Neutrophil (primary cell): ENCODE data around the gene RBM12.

Experiments
- H3K27ac ChIP-seq: fragments of 200-600 bp; sonication (generic); 2 replicates; pipeline ENCODE4 v1.5.1; 2016; ENCODE audit warnings: mild to moderate bottlenecking, moderate library complexity
- H3K27me3 ChIP-seq: fragments of 200-600 bp; sonication (generic); 2 replicates; pipeline ENCODE4 v1.6.0; 2016; ENCODE audit warnings: mild to moderate bottlenecking
- H3K36me3 ChIP-seq: fragments of 200-600 bp; sonication (generic); 2 replicates; pipeline ENCODE4 v1.5.1; 2017
- H3K4me1 ChIP-seq, 2 experiments: fragments of 200-600 bp in 1 of 2; sonication (generic) in 1 of 2; 1 replicate in 1 of 2; 2 replicates in 1 of 2; pipeline versions ENCODE4 v1.5.1 to v1.6.1; 2013 to 2016; ENCODE audit warnings: low read depth in 1 of 2, low read length in 1 of 2, mild to moderate bottlenecking in 1 of 2, moderate library complexity in 1 of 2; ENCODE audit not compliant: control insufficient read depth in 1 of 2, insufficient read depth in 1 of 2
- H3K4me3 ChIP-seq, 2 experiments: fragments of 200-600 bp in 1 of 2; sonication (generic) in 1 of 2; 1 replicate in 1 of 2; 2 replicates in 1 of 2; pipeline ENCODE4 v1.5.1; 2013 to 2016; ENCODE audit warnings: low read depth in 1 of 2, low read length in 1 of 2, mild to moderate bottlenecking in 1 of 2, moderate library complexity in 1 of 2
- H3K9me3 ChIP-seq: fragments of 200-600 bp; sonication (generic); 2 replicates; pipeline ENCODE4 v1.5.1; 2016
- CTCF ChIP-seq: fragments of 200-600 bp; sonication (generic); IDR thresholded peaks from 2 replicates; pipeline ENCODE4 v1.5.1; 2016; ENCODE audit warnings: antibody characterized with exemption

Gene RBM12

GRCh38 chr20:35673884-35674283 lies 9.2 kb upstream of the RBM12 start:
- Histone ChIP-seq H3K4me1 (no peaks in the 10 kb centered on the region), H3K36me3 (peaks cover 58% of the 10 kb centered on the region), H3K27me3 (no peaks in the 10 kb centered on the region), H3K27ac (no peak overlapping the region), H3K9me3 (no peaks in the 10 kb centered on the region), H3K4me3 (no peak overlapping the region)
- no peak for TF ChIP-seq CTCF

- no peaks in the 10 kb centered on the region for H3K27me3 ChIP-seq
- no peak overlapping the region for H3K27ac ChIP-seq
- TF ChIP-seq CTCF: no peak
- no peak overlapping the region for H3K4me3 ChIP-seq
- H3K4me1 ChIP-seq: peaks cover 3 to 7% of the 10 kb centered on the region in 2 experiments
- no peaks in the 10 kb centered on the region for H3K9me3 ChIP-seq
- H3K36me3 ChIP-seq: peaks cover 60% of the 10 kb centered on the region
Measured at GRCh38 chr20:35669681-35670080, 5.0 kb upstream of the RBM12 start.

- peaks cover 5 to 8% of the 10 kb centered on the region in 2 experiments for H3K4me1 ChIP-seq
- TF ChIP-seq CTCF: no peak
- H3K4me3 ChIP-seq: no peak overlapping the region
- no peak overlapping the region for H3K27ac ChIP-seq
- H3K9me3 ChIP-seq: no peaks in the 10 kb centered on the region
- H3K27me3 ChIP-seq: no peaks in the 10 kb centered on the region
- peaks cover 56% of the 10 kb centered on the region for H3K36me3 ChIP-seq
Measured at GRCh38 chr20:35669221-35669620, 4.5 kb upstream of the RBM12 start.

GRCh38 chr20:35665949-35666288 lies 1.2 kb upstream of the RBM12 start:
- no peak for TF ChIP-seq CTCF
- peaks cover 38 to 41% of the 10 kb centered on the region in 2 experiments for H3K4me1 ChIP-seq
- H3K9me3 ChIP-seq: no peaks in the 10 kb centered on the region
- H3K27ac ChIP-seq: no peak overlapping the region
- no peaks in the 10 kb centered on the region for H3K27me3 ChIP-seq
- H3K4me3 ChIP-seq: no peak overlapping the region
- peaks cover 25% of the 10 kb centered on the region for H3K36me3 ChIP-seq

GRCh38 chr20:35663516-35664465 lies 909 bp downstream of the RBM12 start:
- Histone ChIP-seq H3K27ac (peak overlapping the region; percentile 97), H3K36me3 (peaks cover 4% of the 10 kb centered on the region), H3K27me3 (no peaks in the 10 kb centered on the region), H3K4me3 (peak overlapping the region; percentile 95 to 98), H3K4me1 (peaks cover 52 to 58% of the 10 kb centered on the region in 2 experiments), H3K9me3 (no peaks in the 10 kb centered on the region)
- TF ChIP-seq CTCF: peak; percentile 20
